NCI-H1105 (cell line): Measurements from ENCODE around the gene CELSR2.

Experiments used
- DNase-seq: peaks from one replicate; lab custom pipeline; 2025; lab: John Stamatoyannopoulos, UW

Gene CELSR2

GRCh38 chr1:109251277-109252166 lies 2.2 kb downstream of the CELSR2 start:
- DNase-seq, result no peak

GRCh38 chr1:109252167-109252892 lies 3.0 kb downstream of the CELSR2 start:
- no peak for DNase-seq

GRCh38 chr1:109252893-109253802 lies 3.8 kb downstream of the CELSR2 start:
- no peak for DNase-seq

GRCh38 chr1:109253803-109254620 lies 4.7 kb downstream of the CELSR2 start:
- DNase-seq, result no peak

GRCh38 chr1:109254621-109255096 lies 5.3 kb downstream of the CELSR2 start:
- DNase-seq, result no peak

GRCh38 chr1:109255097-109255651 lies 5.8 kb downstream of the CELSR2 start:
- no peak for DNase-seq

- no peak for DNase-seq
These were observed 6.3 kb downstream of the CELSR2 start for GRCh38 chr1:109255678-109256077.

GRCh38 chr1:109256085-109256484 lies 6.7 kb downstream of the CELSR2 start:
- DNase-seq, result no peak

- DNase-seq, result no peak
These were observed 7.8 kb downstream of the CELSR2 start for GRCh38 chr1:109256971-109257681.

- DNase-seq, result no peak
These were observed 8.5 kb downstream of the CELSR2 start for GRCh38 chr1:109257682-109258421.

- no peak for DNase-seq
These were observed 9.4 kb downstream of the CELSR2 start for GRCh38 chr1:109258481-109259466.

- DNase-seq, result no peak
These were observed 10.6 kb downstream of the CELSR2 start for GRCh38 chr1:109259674-109260557.

- DNase-seq, result no peak
These were observed 11.7 kb downstream of the CELSR2 start for GRCh38 chr1:109261006-109261405.

- DNase-seq, result no peak
These were observed 12.2 kb downstream of the CELSR2 start for GRCh38 chr1:109261578-109261977.

GRCh38 chr1:109262231-109263055 lies 13.1 kb downstream of the CELSR2 start:
- no peak for DNase-seq

- no peak for DNase-seq
These were observed 13.9 kb downstream of the CELSR2 start for GRCh38 chr1:109263234-109263596.
